Activated CD4-positive, alpha-beta T cell treated with anti-CD3 and anti-CD28 coated beads, Interleukin-2, amount 50 U/mL, for 48 hours (primary cell): ENCODE measurements around the gene CRYBB2.
"Not testable (repeated sequence)": the region's sequence is repeated elsewhere in the genome, so short reads cannot be mapped to it uniquely, and the experiment has no call there.

Experiments
- DNase-seq, 2 experiments: peaks; one replicate each; pipeline ENCODE4 v3.0.0-alpha.2; 2020

Gene CRYBB2

DNA sequence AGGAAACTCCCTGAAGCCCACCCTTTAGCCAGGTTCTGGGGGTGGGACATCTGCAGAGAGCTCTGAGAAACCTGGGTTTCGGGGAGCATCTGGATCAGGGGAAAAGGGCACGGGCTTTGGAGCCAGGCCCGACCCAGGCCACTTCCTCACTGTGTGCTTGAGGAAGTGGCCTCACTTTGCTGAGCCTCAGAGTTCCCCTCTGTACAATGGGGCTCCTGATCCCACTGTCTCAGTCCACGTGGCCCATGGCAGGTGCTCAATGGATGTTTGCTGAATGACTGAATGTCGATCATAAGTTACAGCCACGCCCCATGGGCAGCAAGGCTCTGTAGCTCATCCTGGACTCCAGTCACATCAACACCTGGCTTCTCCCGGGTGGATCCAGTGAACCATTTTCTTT is 18.5 kb upstream of the CRYBB2 start:
- no peak for DNase-seq

DNA sequence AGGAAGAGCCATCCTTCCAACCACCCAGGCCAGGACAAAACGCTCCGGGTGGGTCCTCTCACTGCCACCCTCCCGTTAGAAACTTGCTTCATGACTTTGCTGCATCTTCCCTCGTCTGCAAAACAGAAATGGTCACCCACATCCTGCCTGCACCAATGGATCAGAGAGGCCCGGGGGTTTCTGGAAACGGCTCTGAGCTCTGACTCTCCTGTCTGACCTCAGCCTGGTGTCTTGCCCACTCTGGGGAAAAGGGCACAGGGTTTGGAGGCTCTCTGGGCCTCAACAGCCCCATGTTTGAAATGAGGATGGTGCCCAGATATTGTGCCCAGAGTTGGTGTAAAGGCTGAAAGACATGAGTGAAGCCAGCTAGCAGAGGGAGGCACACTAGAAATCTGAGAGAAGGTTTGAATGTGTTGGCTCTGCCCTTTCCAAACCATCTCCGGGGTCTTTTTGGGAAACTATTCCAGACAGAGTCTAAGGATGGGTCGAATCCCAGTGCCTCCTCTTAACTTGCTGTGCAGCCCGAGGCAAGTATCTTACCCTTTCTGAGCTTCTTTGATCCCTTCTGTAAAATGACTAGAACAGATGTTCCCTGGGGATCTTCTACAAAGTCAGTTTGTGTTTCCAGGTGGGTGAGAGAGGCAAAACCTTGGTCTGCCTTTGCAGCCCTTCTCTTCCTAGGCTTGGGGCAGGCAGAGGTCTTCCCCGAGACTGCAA is 17.7 kb upstream of the CRYBB2 start:
- no peak for DNase-seq

DNA sequence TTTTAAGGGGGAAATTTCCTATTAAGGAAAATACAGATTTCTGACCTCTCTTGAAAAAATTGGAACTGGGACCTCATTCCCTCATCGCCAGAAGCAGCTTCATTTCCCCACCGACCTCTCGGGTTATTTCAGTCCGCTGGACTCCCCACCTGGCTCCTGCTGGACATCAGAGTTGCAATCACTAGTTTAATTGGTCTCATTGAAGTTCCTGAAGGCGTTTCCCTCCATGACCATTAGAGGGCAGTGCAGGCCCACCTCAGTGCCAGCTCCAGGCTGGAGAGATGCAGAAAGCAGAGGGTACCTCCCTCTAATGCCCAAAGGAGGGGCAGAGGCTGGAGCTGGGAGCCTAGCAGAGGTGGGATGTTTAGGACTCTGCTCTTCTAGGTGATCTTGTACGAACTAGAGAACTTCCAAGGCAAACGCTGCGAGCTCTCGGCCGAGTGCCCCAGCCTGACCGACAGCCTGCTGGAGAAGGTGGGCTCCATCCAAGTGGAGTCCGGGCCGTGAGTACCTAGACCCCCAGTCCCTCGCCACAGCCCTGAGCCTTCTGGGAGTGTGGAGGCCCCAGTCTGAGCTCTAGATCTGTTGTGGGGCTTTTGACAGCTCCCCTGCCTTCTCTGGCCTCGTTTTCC is 17.0 kb upstream of the CRYBB2 start:
- peak; percentile 67 to 72 for DNase-seq

DNA sequence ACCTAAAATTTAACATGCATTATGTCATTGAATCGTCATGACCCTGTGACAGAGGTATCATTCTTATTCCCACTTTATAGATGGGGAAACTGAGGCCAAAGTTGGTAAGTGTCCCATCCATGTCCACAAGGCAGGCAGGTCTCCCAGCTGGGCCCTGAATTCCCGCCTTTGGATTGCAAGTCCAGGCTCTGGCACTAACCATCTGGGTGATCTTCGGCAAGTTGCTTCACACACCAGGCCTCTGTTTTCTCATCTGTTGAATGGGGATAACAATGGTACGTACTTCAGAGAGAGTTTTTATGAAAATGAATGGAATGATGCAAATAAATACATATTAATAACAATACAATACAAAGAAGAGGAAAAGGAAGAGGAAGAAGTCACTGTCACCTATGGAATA is 16.4 kb upstream of the CRYBB2 start:
- no peak for DNase-seq

DNA sequence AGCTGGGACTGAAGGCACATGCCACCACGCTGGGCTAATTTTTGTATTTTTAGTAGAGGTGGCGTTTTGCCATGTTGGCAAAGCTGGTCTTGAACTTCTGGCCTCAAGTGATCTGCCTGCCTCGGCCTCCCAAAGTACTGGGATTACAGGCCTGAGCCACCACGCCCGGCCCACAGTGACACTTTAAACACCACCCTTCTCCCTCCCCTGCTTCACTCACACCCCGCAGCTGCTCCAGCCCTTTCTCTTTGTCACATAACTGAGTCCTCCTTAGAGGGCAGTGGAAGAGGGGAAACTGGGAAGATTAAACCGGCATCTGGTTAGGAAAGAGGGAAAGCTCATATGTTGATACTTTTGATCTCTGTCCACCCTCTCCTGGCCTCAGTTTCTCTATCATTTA is 14.9 kb upstream of the CRYBB2 start:
- DNase-seq, result not testable (repeated sequence)

DNA sequence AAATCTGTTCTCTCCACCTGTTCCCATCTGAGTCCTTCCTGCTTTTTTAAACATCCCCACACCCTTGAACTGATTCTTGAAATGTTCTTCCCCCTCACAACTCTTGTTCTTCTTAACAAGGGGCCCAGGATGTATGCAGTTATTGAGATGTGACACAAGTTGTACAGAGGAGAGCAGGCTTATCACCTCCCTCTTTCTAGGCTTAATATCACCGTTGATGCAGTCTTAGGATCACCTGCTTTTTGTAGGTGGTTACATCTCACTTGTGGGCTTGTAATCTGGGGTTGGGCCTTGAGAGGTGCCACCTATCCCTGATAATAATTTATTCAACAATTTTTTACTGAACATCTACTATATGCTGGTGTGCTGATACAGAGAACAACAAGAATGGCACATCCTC is 13.6 kb upstream of the CRYBB2 start:
- no peak for DNase-seq

DNA sequence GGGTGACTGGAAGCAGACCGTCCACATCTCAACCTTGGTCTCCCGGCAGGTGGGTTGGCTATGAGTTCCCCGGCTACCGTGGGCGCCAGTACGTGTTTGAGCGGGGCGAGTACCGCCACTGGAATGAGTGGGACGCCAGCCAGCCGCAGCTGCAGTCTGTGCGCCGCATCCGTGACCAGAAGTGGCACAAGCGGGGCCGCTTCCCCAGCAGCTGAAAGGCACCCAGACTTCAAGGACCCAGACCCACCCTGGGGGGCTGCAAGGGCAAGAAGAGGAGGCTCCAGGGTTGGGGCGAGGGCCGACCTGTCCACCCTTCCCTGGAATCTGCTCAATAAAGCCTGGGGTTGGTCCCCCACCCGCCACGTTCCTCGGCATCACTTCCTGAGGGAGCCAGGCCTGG is 12.4 kb upstream of the CRYBB2 start:
- DNase-seq, result no peak

DNA sequence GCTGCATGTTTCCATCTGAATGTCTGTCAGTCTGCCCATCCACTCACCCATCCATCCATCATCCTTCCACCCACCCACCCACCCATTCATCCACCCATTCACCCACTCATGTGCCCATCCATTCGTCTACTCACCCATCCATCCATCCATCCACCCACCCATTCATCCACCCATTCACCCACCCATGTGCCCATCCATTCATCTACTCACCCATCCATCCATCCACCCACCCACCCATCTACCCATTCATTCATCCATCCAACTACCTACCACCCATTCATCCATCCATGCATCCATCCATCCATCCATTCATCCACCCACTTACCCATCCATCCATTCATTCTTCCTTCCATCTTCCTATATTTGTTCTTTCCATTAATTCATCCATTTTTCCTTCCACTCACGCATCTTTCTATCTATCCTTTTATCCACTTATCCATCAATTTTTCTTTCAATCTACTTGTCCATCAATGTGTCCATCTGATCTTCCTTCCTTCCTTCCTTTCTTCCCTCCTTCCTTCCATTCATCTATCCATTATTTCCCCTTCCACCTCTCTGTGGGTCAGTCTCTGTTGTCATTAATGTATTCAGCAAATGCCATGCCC is 11.8 kb upstream of the CRYBB2 start:
- DNase-seq, result no peak

DNA sequence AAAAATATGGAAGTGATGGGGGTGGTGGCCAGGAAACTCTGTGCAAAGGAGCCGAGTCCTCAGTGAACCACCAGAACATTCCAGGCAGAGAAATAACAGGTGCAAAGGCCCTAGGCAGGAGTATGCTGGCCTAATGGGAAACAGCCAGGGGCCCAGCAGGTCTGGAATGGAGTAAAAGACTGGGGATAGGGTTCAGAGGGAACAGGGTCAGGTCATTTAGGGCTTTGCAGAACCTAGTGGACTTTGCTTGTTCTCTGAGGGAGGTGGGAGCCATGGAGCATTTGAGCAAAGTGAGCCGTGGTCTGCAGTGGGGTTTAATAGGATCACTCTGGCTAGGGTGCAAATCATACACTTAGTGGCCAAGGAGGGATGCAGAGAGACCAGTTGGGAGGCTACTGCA is 11.1 kb upstream of the CRYBB2 start:
- DNase-seq, result no peak

DNA sequence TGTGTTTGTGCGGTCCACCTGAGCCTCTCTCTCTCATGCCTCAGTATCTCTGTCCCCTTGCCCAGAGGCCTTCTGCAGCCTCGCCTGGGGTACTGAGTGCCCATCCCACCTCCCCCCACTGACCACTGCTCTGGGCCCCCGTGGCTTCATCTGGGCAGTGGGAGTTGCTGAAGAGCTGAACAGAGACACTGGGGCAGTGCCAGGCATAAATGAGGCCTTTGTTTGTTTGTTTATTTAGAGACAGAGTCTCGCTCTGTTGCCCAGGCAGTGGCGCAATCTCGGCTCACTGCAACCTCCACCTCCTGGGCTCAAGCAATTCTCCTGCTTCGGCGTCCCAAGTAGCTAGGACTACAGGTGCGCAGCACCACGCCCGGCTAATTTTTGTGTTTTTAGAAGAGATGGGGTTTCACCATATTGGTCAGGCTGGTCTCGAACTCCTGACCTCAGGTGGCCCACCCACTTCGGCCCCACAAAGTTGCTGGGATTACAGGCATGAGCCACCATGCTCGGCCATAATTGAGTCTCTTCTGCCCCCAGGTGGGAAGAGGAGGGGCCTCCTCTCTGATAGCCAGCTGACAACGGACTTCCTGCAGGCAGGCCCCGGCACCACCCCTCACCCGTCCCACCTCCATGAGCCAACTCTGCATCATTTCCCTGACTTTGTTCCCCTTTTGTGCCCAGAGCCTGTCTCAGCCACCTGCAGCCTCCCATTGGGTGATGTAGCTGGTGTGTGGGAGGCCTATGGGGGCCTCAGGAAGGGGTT is 10.5 kb upstream of the CRYBB2 start:
- DNase-seq, result no peak

DNA sequence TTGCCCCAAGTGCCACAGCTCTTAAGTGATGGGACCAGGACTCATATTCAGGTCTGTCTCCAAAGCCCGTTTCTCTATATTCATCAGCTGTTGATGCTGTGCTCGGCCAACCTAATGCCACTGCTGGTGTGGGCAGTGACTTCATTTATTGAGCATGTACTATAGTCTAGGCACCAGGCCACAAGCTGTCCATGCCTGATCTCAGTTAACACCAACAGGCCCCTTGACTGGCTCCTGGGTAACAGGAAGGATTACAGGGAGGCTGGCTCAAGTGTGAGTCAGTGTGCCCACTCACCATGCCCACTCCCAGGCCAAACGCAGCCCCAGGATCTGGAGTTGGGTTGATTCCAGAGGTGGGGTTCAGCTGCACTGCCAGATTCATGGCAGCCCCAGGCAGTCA is 8.6 kb upstream of the CRYBB2 start:
- DNase-seq, result no peak

DNA sequence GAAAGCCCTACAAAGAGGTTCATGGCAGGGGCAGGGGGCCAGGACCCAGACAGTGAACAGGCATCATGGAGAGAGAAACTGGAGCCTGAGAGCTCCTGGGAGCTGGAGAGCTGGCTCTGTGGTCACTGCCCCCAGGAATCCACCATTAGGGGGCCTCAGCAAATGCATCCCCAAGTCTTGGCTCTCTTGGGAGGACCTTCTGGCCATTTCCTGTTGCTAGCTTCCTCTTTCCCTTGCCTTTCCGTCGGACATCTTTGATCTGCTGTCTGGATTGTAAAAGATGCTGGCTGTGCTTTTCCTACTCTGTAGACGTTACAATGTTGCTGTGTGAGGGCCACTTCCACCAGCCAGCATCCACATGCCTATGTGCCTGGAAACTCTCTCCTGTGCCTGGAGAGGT is 7.1 kb upstream of the CRYBB2 start:
- DNase-seq, result no peak

DNA sequence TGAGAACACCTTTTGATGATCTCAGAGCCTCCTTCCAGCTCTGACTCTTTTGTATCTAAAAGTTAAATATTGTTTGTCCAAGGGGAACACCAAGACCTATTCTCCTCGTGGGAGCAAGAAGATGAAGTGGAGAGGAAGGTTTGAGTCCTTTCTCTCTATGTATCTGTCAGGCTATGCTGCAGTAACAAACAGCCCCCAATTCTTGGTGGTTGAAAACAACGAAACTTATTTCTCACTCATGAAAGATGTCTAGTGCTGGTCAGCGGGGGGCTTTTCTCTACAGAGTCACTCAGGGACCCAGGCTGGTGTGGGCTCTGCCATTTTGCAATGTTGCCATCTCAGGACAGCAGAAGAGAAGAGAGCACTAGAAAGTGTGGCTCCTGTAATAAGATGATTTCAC is 6.2 kb upstream of the CRYBB2 start:
- no peak for DNase-seq

DNA sequence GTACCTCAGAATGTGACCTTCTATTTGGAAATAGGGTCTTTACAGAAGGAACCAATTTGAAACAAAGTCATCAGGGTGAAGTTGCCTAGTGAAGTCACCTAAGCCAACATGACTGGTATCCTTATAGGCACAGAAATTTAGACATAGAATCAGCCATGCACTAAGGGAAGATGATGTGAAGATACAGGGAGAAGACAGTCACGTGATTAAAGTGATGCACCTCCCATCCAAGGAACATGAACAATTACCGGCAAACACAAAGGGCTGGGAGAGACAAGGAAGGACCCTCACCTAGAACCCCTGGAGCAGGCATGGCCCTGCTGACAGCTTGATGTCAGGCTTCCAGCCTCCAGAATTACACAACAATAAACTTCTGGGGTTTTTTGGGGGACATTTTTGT is 3.2 kb upstream of the CRYBB2 start:
- no peak for DNase-seq

DNA sequence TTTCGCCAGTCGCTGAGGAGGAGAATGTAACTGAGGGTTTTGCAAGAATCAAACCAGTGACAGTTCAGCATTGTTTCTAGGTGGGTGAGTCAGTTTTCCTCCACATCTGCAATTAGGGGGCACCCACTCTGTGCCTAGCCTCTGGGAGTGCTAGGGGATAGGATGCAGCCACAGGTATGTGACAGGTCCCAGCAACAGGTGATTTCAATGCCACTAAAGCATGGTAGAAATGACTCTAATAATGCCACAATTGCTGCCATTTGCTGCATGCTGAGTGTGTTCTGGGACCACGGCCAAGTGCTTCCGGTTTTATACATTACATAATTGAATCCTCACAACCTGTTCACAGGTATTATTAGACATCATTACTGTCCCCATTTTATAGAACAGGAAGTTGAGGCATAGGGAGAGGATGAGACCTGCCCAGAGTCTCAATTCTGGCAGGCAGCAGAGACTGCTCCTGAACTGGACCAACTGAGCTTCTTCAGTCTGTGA is 556 bp downstream of the CRYBB2 start:
- DNase-seq, result no peak

DNA sequence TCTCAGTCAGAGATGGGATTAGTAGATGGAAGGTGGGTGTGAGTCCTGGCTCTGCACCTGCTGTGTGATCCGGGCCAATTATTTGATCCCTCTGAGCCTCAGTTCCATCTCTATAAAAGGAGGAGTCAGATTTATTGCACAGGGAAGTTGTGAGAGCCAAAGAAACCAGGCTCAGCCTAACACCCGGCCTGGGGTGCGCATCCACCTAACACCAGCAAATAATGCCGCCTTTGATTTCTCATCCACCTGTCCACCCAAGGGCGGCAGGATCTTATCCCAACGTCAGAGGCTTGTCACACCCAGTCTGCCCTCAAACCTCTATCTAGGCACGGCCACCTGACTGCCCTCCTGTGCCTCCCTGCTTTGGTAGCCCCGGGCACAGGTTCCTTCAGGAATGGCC is 2.4 kb downstream of the CRYBB2 start:
- DNase-seq, result no peak

DNA sequence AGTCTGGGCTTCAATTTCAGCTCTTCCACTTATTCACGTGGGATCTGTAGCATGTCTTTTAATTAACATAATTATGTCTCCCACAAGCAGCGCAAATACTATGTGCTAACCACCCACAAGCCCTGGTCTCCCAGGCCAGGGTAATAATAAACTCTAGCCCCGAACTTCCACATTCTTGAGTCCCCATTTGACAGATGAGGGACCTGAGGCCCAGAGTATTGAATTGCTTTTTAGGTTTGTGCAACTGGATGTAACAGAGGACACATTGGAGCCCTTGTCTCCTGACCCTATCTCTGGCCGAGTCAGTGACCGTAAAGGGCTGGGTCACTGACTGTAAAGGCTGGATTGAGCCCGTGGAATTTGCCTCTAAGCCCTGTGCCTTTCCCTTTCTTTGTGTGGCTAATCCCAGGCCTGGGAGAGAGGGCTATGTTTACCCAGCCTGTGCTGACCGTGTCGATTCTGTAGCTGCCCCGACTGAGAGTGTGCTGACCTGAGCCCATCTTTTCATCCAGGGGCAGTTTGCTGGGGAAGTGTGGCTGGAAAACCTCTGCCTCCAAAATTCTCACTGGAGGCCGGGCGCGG is 3.9 kb downstream of the CRYBB2 start:
- no peak for DNase-seq

DNA sequence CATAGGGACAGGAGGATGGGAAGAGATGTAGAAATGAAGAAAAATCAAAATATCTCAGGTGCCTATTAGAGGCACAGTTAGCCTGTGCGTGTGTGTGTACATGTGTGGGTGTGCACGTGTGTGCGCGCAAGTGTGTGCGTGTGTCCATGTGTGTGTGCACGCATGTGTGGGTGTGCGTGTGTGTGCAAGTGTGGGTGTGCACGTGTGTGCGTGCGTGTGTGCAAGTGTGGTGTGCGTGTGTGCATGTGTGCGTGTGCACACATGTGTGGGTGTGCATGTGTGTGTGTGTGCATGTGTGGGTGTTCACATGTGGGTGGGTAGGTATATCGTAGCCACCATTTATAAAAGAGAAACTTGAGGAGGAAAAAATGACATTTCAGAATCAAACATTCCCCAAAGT is 9.4 kb downstream of the CRYBB2 start:
- DNase-seq, result no peak

DNA sequence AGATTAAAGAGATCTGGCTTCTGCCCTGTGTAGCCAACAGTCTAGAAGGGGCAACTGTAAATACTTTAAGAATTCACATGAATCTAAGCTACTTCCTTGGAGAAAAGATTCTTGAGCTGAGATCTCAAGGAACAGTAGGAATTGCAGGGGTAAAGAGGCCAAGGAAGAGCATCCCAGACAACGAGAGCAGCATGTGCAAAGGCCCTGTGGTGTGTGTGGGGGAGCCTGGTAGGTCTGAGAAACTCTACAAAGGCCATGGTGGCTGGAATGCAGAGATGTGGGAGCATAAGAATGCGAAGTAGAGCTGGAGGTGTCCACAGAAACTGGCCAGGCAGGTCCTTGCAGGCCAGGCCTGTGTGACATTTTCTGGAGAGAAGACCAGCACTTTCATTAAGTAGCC is 11.3 kb downstream of the CRYBB2 start:
- DNase-seq, result not testable (repeated sequence)

DNA sequence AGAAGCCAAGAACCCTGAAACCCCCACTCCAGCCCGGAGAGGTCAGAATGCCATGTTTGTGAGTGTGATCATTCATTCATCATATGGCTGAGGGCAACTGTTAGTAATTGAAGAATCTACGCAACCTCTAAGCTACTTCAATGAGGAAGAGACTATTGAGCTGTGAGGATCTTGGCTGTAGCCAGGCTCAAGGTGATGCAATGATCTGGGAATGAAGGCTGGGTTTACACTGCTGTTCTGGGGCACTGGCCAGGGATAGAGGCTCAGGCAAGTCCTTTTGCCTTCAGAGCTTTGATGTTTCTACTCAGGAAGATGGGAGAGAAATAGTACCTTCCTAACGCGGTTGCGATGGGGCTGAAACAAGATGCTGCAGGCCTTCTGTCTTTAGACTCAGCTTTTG is 12.9 kb downstream of the CRYBB2 start:
- no peak for DNase-seq

DNA sequence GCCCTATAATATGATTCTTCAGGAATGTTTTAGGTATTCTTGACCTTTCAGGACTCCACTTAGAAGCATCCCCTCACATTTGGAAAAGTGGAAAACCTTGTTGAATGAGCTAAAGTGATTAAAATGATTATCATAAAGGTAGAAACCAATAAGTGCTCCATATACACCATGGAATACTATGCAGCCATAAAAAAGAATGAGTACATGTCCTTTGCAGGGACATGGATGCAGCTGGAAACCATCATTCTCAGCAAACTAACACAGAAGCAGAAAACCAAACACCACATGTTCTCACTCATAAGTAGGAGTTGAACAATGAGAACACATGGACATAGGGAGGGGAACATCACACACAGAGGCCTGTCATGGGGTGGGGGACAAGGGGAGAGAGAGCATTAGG is 14.3 kb downstream of the CRYBB2 start:
- not testable (repeated sequence) for DNase-seq

DNA sequence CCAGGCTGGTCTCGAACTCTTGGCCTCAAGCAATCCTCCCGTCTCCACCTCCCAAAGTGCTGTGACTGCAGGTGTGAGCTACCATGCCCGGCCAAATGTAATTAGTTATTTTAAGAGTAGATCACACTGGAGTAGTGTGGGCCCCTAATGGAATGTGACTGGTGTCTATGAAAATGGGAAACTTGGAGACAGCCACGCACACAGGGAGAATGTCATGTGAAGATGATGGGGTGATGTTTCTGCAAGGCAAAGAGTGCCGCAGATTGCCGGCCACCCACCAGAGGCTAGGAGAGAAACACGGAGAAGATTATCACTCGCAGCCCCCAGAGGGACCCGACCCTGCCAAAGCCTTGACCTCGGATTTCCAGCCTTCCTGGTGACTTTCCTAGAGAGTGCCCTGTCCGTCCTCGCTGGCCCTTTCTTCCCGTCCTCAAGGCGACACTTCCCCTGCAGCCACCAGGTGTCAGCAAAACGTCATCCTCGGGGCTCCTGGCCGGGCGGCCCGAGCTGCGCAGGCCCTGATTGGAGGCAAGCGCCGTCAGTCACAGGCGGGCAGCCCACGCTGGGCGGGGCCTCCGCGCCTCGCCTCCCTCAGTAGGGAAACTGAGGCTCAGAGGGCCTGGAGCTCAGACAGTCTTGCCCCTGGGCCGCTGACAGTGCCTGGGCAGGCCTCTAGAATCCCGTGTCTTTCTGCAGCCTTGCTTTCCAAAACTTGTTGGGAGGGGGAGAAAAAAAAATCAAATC is 16.3 kb downstream of the CRYBB2 start:
- peak; percentile 76 to 80 for DNase-seq

DNA sequence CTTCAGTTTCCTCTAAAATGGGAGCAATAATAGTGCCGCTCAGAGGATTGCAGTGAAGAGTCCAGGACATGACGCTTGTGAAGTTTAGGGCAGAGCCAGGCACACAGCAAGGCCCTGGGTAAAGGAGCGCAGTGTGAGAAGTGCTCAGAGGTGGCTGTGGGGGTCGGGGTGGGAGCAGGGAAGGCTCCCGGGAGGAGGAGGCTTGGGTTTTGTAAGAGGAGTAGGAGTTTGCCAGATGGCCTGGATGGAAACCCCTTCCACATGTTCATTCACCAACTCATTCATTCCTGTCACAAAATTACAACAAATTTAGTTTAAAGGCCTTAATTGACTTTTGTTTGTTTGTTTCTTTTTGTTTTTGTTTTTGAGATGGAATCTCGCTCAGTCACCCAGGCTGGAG is 17.0 kb downstream of the CRYBB2 start:
- no peak for DNase-seq
